Caco-2 (cell line): ENCODE measurements around the gene ACO1. TPM values are rescaled to one million over a fixed set of nuclear protein-coding genes. Genes with fewer than 3 reads are reported as not detected.
A peak's percentile ranks its signal among the peaks of the same experiment; 100 is the strongest.

ENCODE experiments used
- BruUV-seq: library from RNA; stranded (reverse); fragments of 400-500 nt; replicated peaks from 2 replicates; lab custom pipeline; 2021; lab: Mats Ljungman, UMichigan
- CTCF ChIA-PET: fragments of 300-600 bp; sonication (Branson Sonifier 250); formaldehyde crosslinking; loops from one replicate; lab custom pipeline; 2022; ENCODE audit warnings: antibody characterized with exemption; lab: Charles Lee
- POLR2A ChIA-PET: fragments of 300-600 bp; sonication (Branson Sonifier 250); formaldehyde crosslinking; loops from one replicate; lab custom pipeline; 2022; ENCODE audit warnings: antibody characterized with exemption; lab: Charles Lee
- DNase-seq, 2 experiments: peaks; one replicate each; pipeline versions ENCODE4 v3.0.0 to v3.0.0-alpha.2; 2020 to 2022
- H3K27me3 ChIP-seq: replicated peaks from 2 replicates; pipeline ENCODE4 v1.6.0; 2011; ENCODE audit warnings: low read length; ENCODE audit not compliant: control insufficient read depth, insufficient read depth
- H3K36me3 ChIP-seq: 2 replicates; pipeline ENCODE4 v1.5.1; 2011; ENCODE audit warnings: low read length; ENCODE audit not compliant: control insufficient read depth, insufficient read depth
- H3K4me1 ChIP-seq: fragments of 250-450 bp; sonication (Bioruptor Pico); 2 replicates; pipeline ENCODE4 v1.5.1; 2020; ENCODE audit warnings: mild to moderate bottlenecking
- H3K4me3 ChIP-seq: 2 replicates; pipeline ENCODE4 v1.5.1; 2011; ENCODE audit warnings: low read depth, mild to moderate bottlenecking, control low read depth, low read length
- H3K9me3 ChIP-seq: fragments of 250-450 bp; sonication (Bioruptor Pico); 2 replicates; pipeline ENCODE4 v1.5.1; 2020; ENCODE audit warnings: mild to moderate bottlenecking, moderate library complexity
- H3K27ac Mint-ChIP-seq: one replicate; pipeline ENCODE4 v1.8.0; 2022; ENCODE audit warnings: mixed read lengths; ENCODE audit not compliant: unreplicated experiment
- H3K27me3 Mint-ChIP-seq: one replicate; pipeline ENCODE4 v1.8.0; 2022; ENCODE audit warnings: mixed read lengths; ENCODE audit not compliant: insufficient read depth, unreplicated experiment
- H3K36me3 Mint-ChIP-seq: one replicate; pipeline ENCODE4 v1.8.0; 2022; ENCODE audit warnings: mild to moderate bottlenecking, mixed read lengths; ENCODE audit not compliant: insufficient read depth, unreplicated experiment
- H3K4me1 Mint-ChIP-seq: one replicate; pipeline ENCODE4 v1.8.0; 2022; ENCODE audit warnings: low read depth, mixed read lengths; ENCODE audit not compliant: unreplicated experiment
- H3K4me3 Mint-ChIP-seq: one replicate; pipeline ENCODE4 v1.8.0; 2022; ENCODE audit warnings: mild to moderate bottlenecking, moderate library complexity, mixed read lengths; ENCODE audit not compliant: unreplicated experiment
- H3K9me3 Mint-ChIP-seq: one replicate; pipeline ENCODE4 v1.8.0; 2022; ENCODE audit warnings: mixed read lengths; ENCODE audit not compliant: unreplicated experiment
- CTCF ChIP-seq, 2 experiments: fragments of 200-600 bp in 1 of 2; IDR thresholded peaks; 1 replicate in 1 of 2; 2 replicates in 1 of 2; pipeline versions ENCODE4 v1.5.1 to v1.8.0; 2011 to 2022; ENCODE audit warnings: antibody characterized with exemption in 1 of 2, control low read depth in 1 of 2, inconsistent platforms in 1 of 2, low read depth in 1 of 2, low read length in 1 of 2, mild to moderate bottlenecking in 1 of 2, moderate library complexity in 1 of 2; ENCODE audit not compliant: insufficient read depth in 1 of 2, severe bottlenecking in 1 of 2, unreplicated experiment in 1 of 2
- intact Hi-C: fragments of 100-400 bp; cut with micrococcal nuclease; formaldehyde crosslinking; loops from one replicate; pipeline ENCODE4 v1.10.0; 2022; ENCODE audit not compliant: unreplicated experiment
- total RNA-seq: library from RNA; stranded (reverse); gene quantifications from 2 replicates; pipeline ENCODE4 v1.2.3, GENCODE V29; 2022

Gene ACO1
- total RNA-seq, 1 experiment from 2014 or later: 54.7 TPM

DNA sequence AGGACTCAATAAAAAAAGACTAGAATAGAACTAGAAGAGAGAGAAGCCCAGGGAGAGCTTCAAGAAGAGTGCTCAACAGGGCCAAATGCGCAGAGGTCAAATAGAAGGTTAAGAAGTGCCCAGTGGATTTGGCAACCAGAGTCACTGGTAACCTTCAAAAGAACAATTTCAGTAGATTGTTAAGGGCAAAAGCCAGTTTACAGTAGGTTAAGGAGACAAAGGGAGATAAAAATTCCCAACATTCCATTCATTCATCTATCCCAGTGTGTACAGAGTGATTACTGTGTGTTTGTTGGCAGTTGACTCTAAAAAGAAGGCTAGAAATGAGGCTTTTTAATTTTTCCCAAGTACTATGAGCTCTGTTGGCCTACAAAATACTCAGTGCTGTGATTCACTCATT, 72.1 kb downstream of the ACO1 start:
- H3K9me3 Mint-ChIP-seq: no peaks in the 10 kb centered on the region
- ChIA-PET POLR2A (interaction anchor here (1.2 kb wide), 1 partner anchor 69 kb away, joined by 6 read pairs; the partner anchor contains the start of gene RIGI), CTCF (interaction anchor here (1.1 to 1.9 kb wide), 4 partner anchors 21 to 115 kb away, joined by 3 to 10 read pairs (median 6); partner anchors contain the start of gene RIGI)
- no peaks in the 10 kb centered on the region for H3K27me3 Mint-ChIP-seq
- Histone ChIP-seq H3K36me3 (no peaks in the 10 kb centered on the region; the same call in 1 of the 2 replicates), H3K9me3 (no peaks in the 10 kb centered on the region), H3K4me1 (peaks cover 26% of the 10 kb centered on the region), H3K27me3 (no peaks in the 10 kb centered on the region), H3K4me3 (no peak overlapping the region)
- peak in 1 of 2 experiments; percentile 41 for DNase-seq
- H3K4me3 Mint-ChIP-seq: peak overlapping the region; percentile 54
- no TSS peak for BruUV-seq
- TF ChIP-seq CTCF (IDR thresholded peaks at IDR 0.05; ENCODE audit: insufficient read depth in 1 of 2, low read depth in 1 of 2, low read length in 1 of 2, severe bottlenecking in 1 of 2, unreplicated experiment in 1 of 2): no peak
- intact Hi-C loops: loop anchor here (2.0 kb wide), 2 partner anchors 30 to 70 kb away; partner anchors contain the start of gene RIGI
- peaks cover 20% of the 10 kb centered on the region for H3K4me1 Mint-ChIP-seq
- H3K36me3 Mint-ChIP-seq: peaks cover 22% of the 10 kb centered on the region
- peak overlapping the region; percentile 82 for H3K27ac Mint-ChIP-seq

- ChIA-PET CTCF (no interaction called here), POLR2A (no interaction called here)
- Histone ChIP-seq H3K9me3 (no peaks in the 10 kb centered on the region), H3K27me3 (no peaks in the 10 kb centered on the region), H3K4me1 (no peaks in the 10 kb centered on the region), H3K4me3 (no peak overlapping the region), H3K36me3 (no peaks in the 10 kb centered on the region)
- no peak overlapping the region for H3K27ac Mint-ChIP-seq
- peaks cover 14% of the 10 kb centered on the region for H3K36me3 Mint-ChIP-seq
- no peaks in the 10 kb centered on the region for H3K27me3 Mint-ChIP-seq
- TF ChIP-seq CTCF (IDR thresholded peaks at IDR 0.05; ENCODE audit: insufficient read depth in 1 of 2, low read depth in 1 of 2, low read length in 1 of 2, severe bottlenecking in 1 of 2, unreplicated experiment in 1 of 2): no peak
- no peaks in the 10 kb centered on the region for H3K9me3 Mint-ChIP-seq
- no peak for DNase-seq
- no peaks in the 10 kb centered on the region for H3K4me1 Mint-ChIP-seq
- no TSS peak for BruUV-seq
- H3K4me3 Mint-ChIP-seq: no peak overlapping the region
- intact Hi-C loops: no loop called here
Observed at GRCh38 chr9:32463500-32464293, 79.3 kb downstream of the ACO1 start.

DNA sequence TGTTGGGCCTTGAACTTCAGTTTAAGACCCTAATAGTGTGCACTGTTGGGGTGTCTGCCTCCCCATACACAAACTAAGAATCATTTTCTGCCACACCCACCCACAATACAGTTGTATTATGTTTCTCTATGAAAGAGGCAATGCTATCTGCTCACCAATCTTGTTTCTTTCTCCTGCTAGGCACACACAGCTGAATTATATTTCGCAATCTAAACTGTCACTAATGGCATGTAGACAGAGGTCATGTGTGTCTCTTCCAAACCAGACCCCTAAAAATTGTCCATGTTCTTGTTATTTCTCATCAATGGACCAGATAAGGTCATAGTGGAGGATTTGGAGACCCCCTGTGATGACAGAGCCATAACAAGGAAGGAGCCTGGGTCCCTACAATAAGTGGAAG, 84.3 kb downstream of the ACO1 start:
- CTCF ChIA-PET: no interaction called here
- no peak for DNase-seq
- Mint-ChIP-seq H3K36me3 (peaks cover 3% of the 10 kb centered on the region), H3K9me3 (no peaks in the 10 kb centered on the region), H3K27ac (no peak overlapping the region), H3K27me3 (no peaks in the 10 kb centered on the region), H3K4me1 (no peaks in the 10 kb centered on the region), H3K4me3 (no peak overlapping the region)
- POLR2A ChIA-PET: no interaction called here
- no TSS peak for BruUV-seq
- no peaks in the 10 kb centered on the region for H3K4me1 ChIP-seq
- H3K36me3 ChIP-seq: no peaks in the 10 kb centered on the region; the same call in 1 of the 2 replicates
- TF ChIP-seq CTCF (IDR thresholded peaks at IDR 0.05; ENCODE audit: insufficient read depth in 1 of 2, low read depth in 1 of 2, low read length in 1 of 2, severe bottlenecking in 1 of 2, unreplicated experiment in 1 of 2): no peak
- no peak overlapping the region for H3K4me3 ChIP-seq
- no peaks in the 10 kb centered on the region for H3K9me3 ChIP-seq
- no peaks in the 10 kb centered on the region for H3K27me3 ChIP-seq
- intact Hi-C loops: no loop called here
